ENCODE measurements around the gene EXOC6B.

The EXOC6B gene

DNA sequence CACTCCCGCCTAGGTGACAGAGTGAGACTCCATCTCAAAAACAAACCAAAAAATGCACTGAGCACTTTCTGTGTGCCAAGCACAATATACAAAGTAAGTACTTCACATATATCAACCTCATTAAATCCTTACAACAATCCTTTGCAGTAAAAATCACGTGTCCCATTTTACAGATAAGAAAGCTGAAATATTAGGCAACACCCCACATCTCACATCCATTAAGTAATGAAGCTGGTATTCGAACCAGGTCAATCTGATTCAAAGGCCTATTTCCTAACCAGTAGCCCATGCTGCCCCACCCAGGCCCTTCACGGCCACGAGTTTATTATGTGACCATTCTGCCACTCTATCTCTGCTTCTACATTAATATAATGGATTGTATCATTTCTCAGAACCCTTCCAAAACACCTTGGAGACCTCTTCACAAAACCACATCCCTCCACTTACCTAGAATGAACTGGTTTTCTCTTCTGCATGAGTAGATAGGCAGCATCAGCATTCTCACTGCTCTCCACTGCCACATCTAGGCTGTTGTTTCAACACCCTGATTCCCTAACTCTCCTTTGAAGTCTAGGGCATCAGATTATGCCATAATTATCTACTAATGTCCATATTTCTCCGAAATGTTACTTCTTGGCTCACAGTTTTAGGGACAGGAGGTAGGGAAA, 3.1 kb upstream of the EXOC6B start:
- no peak for DNase-seq (ENCODE audit: low spot score)

DNA sequence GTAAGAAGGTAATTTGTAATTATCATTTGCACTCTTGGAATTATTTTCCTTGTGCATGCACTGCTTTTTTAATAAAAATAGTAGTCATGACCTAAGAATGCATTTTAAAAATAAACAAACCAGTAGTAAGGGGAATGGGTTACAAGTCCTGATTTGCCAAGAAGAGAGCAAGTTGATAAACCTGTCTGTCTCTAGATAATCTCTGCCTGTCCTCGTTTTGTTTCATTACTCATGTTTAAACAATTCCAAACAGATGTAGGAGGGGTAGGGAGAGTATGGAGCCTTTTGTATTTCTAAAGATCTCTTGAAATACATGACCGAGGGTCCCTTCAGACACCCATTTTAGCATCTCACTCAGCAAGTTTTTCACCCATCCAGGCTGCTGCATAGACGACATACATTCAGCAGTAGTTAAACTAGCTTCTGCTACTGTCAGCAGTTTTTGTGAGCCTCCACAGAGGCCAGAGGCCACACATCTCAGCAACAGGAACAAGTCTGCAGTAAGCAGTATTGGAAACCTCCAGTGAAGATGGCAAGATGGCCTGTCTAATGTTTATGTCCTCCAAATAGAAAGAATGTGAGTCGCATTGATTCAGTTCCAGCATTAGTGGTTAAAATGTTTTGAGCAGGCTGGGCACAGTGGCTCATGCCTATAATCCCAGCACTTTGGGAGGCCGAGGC, 2.3 kb upstream of the EXOC6B start:
- no peak for DNase-seq (ENCODE audit: low spot score)

DNA sequence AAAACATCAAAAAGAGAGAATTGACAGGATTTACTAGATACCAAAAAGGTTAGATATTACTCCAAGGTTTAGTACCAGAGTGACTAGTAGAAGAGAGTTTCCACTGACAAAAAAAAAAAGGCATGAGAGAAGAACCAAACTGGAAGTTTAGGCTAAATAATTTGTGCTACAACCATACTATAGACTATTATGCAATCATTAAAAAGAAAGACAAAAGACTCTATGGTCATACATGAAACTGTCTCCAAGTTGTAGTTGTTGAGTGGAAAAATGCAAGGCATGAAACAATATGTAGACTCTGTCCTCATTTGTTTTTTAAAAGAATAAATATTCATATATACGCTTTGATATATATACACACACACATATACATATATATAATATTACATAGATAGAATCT, 1.7 kb upstream of the EXOC6B start:
- no peak for DNase-seq (ENCODE audit: low spot score)

DNA sequence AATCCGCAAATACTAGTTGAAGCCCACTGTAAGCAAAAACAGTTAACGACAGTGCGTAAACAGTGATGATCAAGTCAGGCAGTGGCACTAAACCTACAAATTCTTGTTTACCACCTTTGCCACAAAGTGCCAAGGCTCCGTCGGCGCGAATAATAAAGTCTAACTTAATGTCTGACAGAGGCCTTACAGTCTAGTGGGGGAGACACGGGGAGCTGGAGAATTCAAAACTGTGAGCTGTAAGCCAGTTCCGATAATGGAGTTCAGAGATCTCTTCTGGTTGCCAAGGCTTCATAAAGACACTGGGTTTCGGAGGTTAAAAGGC, 284 bp upstream of the EXOC6B start:
- no peak for DNase-seq (ENCODE audit: low spot score)

DNA sequence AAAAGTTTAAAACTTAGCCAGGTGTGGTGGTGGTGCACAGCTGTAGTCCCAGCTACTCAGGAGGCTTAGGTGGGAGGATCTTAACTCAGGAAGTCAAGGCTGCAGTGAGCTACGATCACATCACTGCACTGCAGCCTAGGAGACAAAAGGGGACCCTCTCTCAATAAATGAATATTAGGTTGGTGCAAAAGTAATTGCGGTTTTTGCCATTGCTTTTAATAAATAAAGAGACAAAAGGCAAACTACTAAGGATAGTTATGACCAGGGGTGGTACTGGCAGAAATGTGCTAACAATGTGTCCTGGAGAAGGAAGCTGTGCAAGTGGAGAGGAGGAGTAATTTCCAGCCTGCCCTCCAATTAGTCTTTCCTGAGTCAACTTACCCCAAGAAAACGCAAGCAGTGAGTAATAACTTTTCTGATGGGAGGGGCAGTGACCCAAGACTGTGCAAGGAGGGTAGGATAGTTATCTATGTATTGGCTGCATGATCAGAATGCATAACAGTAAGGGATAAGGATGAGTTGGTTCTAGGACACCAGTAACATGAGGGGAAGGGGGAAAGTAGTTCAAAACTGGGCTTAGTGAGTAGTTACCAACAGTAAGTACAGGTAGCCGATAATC, 1.5 kb downstream of the EXOC6B start:
- no peak for DNase-seq (ENCODE audit: low spot score)

DNA sequence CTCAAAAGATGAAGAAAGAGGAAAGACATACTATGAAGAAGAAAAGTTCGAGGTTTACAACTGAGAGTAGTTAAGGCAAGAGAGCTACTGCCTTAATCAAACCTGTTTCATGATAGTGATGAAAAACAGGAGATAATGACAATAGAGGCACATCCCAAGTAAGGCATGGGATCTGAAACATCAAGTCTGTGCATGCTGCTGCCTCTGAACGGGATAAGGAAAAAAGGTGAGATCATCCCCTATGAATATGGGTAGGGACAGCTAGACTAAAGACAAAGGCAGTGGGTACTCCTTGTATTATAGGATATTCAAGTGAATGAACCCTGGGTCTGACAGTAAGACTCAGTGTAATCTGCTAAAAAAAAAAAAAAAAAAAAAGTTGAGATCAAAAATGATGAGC, 3.0 kb downstream of the EXOC6B start:
- DNase-seq (ENCODE audit: low spot score), result no peak

DNA sequence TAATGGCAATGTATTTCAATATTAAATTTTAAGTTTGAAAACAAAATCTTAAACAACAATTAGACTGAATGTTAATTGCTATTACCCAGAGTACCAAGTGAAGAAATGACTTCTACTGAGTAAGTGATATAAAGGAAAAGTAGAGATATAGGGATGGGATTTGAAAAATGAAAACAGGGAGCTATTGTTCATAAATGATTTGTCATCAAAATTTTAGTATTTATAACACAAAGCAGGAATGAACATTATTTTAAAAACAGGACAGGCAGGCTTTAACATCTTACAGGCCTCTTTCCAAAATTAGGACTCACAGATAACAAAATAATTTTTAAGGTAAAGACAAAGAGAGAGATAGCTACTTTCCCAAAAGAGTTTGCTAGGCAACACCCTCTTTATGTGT, 3.9 kb downstream of the EXOC6B start:
- no peak for DNase-seq (ENCODE audit: low spot score)

DNA sequence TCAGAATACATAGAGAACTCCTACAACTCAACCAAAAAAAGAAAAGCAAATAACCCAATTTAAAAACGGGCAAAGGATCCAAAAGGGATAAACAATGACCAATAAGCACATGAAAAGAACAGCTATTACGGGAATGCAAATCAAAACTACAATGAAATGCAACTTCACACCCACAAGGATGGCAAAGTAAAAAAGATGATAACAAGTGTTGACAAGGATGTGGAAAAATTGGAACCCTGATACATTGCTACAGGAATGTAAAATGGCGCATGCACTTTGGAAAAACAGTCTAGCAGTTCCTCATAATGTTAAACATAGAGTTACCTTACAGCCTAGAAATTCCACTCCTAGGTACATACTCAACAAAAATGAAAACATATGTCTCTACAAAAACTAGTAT, 4.7 kb downstream of the EXOC6B start:
- no peak for DNase-seq (ENCODE audit: low spot score)

DNA sequence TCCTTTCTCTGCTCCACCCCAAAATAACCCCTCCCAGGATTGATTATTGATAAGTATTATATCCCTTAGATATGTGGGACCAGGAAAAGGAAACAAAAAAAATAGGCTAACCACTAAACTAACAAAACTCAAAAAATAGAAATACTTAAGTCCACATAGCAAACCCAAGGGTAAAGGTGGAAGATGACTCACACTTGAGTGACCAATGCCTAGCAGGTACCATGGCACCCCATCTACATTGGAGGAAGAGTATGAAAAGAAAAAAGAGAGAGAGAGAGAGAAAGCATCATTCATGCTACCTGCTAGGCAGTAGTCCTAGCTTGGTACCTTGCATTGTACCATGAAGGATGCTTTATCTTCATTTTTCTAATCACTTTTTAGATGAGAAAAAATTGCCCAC, 6.3 kb downstream of the EXOC6B start:
- no peak for DNase-seq (ENCODE audit: low spot score)

DNA sequence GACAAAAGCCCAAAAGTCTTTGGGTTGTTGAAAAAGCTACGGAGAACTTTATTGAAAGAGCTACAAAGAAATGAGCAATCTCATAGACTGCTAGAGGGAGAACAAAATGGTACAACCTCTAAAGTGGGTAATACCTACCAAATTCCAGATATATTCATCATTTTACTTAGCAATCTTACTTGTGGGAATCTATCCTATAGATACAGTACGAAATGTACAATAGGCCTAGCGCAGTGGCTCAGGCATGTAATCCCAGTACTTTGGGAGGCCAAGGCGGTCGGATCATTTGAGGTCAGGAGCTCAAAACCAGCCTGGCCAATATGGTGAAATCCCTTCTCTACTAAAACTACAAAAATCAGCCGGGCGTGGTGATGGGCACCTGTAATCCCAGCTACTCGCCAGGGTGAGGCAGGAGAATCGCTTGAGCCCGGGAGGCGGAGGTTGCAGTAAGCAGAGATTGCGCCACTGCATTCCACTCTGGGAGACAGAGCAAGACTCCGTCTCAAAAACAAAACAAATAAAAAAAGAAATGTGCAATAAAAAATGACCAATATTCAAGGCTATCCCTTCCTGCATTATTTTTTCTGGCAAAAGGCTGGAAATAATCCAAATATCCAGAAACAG, 10.1 kb downstream of the EXOC6B start:
- DNase-seq (ENCODE audit: low spot score), result no peak

DNA sequence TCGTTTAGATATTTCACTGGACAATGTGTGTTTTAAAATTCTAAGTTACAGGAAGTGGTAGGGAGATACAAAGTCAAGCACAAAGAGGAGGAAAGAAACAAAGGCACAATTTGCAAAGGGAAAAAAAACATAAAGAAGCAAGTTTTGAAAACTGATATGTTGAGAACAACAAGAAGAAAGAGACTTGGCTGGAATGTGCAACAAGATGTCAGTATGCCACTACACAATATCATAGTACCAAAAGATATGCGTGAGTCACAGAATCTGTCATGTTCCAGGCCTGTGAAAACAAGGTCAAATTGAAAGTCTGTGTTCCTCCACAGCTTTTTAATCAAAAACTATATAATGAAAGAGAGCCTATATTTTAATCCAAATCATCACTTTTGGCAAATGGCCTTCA, 12.0 kb downstream of the EXOC6B start:
- DNase-seq (ENCODE audit: low spot score), result no peak

DNA sequence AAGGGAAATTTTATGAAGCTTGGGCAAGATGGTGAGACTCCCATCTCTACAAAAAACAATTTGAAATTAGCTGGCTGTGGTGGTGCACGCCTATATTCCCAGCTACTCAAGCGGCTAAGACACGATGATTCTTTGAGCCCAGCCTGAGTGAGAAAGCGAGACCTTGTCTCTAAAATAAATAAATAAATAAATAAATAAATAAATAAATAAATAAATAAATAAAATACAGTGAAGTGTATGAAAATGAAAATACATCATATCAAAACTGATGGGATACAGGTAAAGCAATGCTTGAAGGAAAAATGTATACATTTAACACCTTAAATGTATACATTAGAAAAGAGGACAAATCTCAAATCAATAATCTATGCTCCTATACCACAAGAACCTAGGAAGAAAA, 15.7 kb downstream of the EXOC6B start:
- no peak for DNase-seq (ENCODE audit: low spot score)

DNA sequence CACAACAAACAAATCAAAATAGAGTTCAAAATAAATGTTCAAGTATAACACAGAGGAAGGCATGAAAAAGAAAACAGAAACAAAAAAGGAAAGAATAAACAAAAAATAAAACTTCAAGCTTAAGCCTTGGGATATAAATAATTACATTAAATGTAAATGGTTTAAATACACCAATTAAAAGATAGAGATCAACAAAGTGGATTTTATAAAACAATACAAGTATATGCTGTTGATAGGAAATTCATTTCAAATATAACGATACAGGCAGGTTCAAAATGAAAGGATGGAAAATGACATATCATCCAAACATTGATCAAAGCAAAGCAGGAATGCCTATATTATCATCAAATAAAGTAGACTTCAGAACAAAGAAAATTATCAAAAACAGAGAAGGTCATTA, 16.7 kb downstream of the EXOC6B start:
- no peak for DNase-seq (ENCODE audit: low spot score)

DNA sequence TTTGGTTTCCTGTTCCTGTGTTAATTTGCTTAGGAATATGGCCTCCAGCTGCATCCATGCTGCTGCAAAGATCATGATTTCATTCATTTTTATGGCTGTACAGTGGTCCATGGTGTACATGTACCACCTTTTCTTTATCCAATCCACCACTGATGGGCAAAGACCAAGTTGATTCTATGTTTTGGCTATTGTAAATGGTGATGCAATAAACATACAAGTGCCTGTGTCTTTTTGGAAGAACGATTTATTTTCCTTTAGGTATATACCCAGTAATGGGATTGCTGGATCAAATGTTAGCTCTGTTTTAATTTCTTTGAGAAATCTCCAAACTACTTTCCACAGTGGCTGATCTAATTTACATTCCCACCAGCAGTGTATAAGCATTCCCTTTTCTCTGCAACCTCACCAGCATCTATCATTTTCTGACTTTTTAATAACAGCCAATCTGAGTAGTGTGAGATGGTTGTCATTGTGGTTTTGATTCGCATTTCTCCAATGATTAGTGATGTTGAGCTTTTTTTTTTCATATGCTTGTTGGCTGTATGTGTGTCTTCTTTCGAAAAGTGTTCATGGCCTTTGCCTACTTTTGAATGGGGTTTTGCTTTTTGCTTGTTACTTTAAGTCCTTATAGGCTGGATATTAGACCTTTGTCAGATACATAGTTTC, 19.4 kb downstream of the EXOC6B start:
- DNase-seq (ENCODE audit: low spot score), result no peak

DNA sequence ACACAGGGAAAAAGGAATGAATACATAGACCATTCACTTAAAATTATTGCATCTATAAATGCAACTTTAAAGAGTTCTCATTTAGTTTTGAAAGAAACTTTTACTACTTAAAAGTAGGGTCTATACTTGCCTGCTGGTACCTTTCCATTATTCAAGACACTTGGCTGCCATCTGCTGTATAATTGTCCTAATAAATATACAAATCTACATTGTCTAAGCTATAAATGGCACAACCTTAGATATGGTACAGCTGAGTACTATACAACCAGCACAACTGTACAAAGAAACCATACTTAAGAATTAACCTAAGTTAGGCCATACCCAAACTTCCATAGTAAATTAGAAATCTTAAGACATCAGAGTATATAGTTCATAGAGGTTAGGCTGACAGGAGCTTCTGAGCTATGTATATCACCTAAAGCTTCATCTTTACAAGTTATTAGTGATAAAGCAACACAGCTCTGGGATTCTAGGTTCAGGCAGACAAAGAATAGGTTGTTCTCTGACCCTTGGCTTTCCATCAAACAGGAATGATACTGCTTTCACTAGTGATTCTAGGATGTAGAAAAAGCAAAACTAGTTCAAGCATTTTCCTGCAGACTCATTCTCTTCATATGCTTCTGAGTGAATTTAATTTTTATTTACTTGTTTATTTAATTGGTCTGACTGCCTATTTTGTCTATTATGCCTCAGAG, 22.1 kb downstream of the EXOC6B start:
- no peak for DNase-seq (ENCODE audit: low spot score)

DNA sequence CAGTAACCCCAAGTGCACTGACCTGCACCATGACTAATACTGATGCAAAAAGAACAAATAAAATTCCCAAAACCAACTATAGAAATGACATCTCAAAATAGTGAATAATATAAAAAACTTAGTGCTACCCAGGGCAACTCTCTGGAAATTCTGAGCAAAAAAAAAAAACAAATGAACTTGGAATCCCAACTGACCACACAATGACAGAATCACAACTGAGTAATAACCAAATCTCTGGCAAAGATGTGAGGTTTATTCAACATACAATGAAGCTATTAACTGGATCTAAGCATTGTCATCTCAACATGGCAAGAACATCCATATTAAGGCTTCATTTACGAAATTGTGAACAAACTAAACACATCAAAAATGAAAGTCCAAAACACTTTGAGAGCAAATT, 22.7 kb downstream of the EXOC6B start:
- no peak for DNase-seq (ENCODE audit: low spot score)

DNA sequence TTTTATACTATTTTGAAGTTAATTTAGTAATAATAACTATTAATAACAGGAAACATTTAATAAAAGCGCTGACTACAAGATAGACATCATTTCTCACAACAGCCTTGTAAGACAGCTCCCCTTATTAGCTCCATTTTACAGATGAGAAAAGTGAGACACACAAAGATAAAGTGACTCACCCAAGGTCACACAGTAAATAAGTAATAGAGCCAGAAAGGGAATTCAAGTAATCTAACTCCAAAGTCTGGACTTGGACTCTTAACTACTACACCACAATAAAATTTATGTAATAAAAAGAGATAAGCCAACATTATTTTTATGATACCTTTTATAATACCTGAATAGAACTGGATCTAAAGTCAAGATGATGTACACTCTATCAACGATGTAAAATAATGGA, 25.3 kb downstream of the EXOC6B start:
- no peak for DNase-seq (ENCODE audit: low spot score)

DNA sequence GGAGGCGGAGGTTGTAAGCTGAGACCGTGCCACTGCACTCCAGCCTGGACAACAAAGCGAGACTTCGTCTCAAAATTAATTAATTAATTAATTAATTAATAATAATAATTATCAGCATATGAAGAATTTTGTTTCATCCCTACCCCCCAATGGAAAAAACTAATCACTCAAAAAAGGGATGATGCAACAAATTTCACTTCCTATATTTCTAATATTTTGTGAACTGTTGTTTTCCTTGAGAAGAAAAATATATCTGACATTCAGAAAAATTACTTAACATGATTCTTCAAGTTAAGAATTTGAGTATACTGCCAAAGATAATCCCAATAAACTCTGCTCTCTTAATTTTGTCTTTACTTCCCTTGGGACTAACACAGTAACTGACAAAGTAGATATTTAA, 28.1 kb downstream of the EXOC6B start:
- DNase-seq (ENCODE audit: low spot score), result no peak

DNA sequence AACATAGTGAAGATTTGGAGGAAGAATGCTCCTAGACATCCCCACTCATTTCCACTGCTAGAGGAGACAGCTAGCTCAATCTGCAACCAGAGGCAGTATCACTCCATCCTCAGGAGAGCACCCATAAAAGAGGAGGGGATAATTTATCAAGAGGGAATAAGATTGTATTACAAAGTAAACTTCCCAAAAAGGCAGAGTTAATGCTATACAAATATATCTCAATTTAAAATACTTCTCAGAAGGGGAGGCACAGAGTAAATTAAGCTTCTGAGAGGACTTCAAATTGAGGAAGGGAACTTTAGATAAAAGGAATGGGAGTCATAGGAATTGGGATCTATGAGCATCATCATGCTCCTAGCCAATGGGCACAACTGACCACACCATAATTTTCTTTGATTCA, 29.1 kb downstream of the EXOC6B start:
- no peak for DNase-seq (ENCODE audit: low spot score)

DNA sequence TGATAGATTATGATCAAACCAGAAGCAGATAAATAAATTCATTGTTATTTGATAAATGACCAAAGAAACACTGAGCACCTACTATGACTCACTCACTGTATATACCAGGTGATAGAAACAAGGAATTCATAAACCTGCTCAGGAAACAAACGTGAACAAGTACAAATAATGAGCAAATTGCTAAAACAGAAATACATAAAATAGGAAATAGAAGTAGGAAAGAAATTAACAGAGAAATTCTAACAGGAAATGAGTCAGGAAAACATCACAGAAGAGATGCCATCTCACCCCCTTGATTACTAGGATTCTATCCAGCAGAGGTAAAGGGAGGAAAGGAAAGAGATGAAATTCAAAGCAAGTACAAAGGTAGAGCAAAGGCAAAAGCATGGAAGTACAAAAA, 31.3 kb downstream of the EXOC6B start:
- no peak for DNase-seq (ENCODE audit: low spot score)

DNA sequence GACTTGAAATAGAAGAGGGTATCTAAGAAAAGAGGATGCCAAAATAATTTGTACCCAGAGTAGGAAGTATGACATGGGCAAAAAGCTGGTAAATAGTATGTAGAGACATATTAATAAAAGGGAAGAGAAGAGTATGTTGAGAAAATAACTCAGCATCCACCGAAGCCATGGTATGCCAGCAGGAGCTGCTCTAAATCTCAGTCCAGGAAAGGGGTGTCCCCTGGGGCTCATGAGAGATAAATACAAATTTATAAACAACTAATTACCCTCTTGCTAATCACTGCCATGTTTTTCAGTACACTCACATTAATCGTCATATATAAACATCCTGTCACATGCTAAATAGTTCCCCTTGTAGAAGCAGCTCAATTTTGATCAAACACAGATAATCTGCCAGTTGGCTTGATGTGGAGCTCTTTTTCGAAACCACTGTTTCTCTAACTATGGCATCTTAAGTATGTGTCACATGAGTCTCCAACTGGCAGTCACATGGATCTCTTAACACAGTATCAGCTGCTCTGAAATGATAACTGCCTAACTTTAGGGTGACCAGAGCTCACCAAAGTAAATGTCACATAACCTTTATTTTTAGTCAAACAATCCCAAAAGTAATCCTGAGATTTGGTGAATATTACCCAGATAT, 31.9 kb downstream of the EXOC6B start:
- no peak for DNase-seq (ENCODE audit: low spot score)

DNA sequence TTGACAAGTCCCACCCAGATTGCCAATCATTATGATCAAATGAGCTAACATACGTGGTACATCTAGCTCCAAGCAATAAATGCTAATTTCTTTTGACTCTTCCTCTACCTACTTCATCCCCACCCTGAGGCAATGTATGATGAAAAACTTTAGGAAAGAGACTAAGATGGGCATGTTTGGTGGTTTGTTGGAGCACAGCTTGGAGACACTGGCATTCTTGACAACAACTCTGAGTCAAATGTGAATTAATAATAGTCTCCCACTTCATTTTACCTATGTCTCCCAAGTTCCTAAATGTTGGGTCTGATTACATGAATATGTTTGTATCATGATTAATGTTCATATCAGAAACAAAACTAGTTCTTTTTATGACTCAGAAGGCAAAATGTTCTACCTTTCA, 36.6 kb downstream of the EXOC6B start:
- no peak for DNase-seq (ENCODE audit: low spot score)

Measured in CD4-positive, alpha-beta T cell treated with Interleukin-15 for 4 hours (primary cell).